Raji (cell line): ENCODE measurements around the gene C8B.

Experiments used
- POLR2A ChIP-seq: IDR thresholded peaks from 2 replicates; pipeline ENCODE4 v1.6.1; 2011; ENCODE audit warnings: low read depth, low read length, control low read depth; ENCODE audit not compliant: insufficient read depth

The C8B gene

DNA sequence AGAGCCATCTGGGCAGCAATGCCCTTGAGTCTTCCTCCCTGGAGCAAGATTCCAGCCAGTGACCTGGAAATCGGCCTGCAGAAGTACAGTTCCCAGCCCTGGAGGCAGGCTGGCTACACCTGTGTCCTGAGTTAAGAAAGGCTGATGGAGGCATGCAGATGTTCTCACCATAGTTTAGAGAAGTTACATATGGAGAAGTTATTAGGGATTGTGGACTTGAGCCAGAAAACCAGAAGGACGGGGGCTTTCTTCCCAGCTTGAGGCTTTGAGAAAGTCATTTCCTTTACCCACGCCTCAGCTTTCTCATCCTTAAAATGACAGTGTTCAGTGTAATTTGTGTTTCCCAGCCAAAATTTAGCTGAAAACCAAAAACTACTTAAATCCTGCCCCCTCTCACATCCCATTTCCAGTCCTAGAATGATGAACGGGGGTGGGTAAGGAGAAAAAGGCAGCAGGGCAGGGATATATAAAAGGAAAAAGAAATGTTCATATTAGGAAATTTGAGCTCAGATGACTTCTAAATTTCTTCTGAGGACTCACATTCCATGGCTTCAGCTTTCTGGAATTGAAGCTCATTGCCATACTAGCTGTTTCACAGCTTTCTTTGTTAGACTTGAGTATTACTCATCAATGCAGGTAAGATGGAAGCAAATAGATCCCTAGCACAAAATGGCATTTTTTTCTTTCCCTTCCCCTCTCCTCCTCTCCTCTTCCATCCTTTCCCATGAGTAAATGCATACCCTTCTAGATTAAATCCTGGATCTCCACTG lies 14.4 kb upstream of the C8B start:
- TF ChIP-seq POLR2A: no peak

DNA sequence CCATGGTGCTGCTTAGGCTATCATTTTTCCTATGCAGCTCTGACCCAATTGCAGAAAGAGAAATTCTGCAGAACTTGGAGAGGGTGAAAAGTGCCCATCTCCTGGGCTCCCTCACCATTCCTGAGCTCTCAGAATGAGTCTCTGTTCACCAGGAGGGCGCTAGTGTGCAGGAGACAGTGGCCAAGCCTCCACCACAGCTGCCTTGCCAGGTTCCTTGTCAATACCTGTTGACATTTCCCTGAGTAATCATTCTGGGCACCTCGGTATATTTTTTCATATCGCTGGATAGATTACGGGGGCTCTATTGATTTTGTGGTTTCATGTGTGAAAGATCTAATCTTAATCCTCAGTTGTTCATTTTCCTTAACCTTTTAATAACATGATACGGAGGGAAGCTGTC lies 13.0 kb upstream of the C8B start:
- no peak for TF ChIP-seq POLR2A

DNA sequence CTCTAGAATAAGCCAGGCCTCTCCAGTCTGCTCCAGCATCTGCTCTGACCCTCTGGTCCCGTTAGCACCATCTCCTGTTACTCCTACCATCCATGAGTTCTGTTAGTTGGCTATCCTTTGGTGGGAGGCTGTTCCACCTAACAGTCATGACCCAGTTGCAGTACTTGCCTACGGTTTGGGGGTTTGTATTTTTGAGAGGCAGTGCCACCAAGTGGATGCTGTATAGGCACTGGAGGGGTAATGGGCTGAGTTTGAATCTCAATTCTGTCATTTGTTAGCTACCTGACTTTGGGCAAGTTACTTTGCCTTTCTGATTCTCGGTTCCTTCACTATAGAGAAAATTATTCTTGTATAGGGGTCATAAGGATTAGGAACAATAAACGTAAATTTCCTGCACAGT lies 12.1 kb upstream of the C8B start:
- TF ChIP-seq POLR2A: no peak

- no peak for TF ChIP-seq POLR2A
Measured at GRCh38 chr1:56975446-56975845, 9.6 kb upstream of the C8B start.

GRCh38 chr1:56973923-56974742 lies 8.3 kb upstream of the C8B start:
- TF ChIP-seq POLR2A: no peak

DNA sequence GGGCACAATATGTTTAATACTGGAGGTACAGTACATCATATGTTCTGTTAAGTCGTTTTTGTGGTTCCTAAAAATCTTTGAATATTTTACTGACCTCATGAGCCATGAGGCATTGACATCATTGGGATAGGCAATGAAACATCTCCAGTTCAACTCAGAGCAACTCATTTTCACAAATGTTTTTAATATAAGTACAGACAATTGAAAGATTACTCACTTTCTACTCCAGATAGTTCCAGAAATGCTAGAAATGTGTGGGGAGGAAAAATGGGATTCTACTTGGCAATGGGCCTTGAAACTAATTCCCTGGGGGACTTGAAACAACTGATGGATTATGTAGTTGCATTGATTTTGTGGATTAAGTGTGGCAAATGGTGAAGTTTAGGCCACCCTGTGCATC lies 7.2 kb upstream of the C8B start:
- no peak for TF ChIP-seq POLR2A

- TF ChIP-seq POLR2A: no peak
Measured at GRCh38 chr1:56970280-56970679, 4.5 kb upstream of the C8B start.

- no peak for TF ChIP-seq POLR2A
Measured at GRCh38 chr1:56968878-56969495, 3.2 kb upstream of the C8B start.

DNA sequence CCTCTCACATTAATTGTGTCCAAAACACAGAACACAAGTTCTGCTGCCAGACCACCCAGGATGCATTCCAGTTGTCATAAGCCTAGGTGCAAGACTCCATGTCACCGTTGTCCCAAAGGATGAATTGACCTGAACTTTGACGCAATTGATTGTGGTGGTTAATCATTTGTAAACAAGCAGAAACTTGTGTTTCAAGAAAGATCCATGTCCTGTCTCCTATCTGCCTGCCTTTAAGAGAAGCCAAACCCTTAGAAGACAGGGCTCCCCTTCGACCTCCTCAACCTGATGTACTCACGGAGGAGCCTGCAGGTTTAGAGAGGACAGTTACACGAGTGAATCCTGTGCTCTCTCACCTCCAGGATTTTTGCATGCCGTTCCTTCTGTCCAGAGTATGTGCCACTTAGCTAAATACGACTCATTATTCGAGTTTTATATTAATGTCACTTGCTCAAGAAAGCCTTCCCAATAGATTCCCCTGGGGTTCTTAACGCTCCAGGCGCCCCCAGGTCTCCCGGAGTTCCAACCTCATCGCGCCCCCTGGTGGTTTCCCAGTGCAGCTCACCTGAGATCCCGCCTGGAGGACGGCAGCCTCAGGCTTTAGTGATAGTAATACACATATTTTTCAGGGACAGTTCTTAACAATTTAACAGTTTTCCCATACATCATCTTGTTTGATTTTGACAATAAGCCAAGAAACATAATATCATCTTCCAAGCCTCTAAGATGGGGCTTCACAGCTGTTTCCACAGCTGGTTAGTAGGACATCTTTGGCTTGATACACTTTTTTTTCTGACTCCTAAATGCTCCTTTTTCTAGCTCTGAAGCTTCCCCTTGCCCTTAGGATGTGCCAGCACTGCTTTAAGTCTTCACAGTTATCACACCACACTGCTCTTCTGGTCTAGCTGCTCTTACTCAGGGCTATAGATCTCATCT lies 2.4 kb upstream of the C8B start:
- no peak for TF ChIP-seq POLR2A

DNA sequence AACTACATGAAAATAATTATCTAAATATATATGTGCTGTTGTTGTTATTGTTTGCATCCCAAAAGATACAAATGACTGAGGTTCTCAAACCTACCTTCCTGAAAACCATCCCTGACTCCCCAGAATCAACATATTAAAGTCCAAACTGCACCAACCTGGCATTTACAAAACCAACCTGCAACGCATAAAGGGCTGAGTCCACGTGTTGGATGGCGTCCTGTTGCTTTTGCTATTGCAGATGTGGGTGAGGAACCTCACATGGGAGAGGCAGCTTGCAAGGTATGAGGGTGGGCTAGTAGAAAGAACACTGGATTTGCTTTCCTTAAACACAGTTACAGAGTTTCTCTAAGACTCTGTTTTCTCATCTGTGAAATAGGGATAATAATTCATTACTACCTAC lies 1.5 kb upstream of the C8B start:
- no peak for TF ChIP-seq POLR2A

DNA sequence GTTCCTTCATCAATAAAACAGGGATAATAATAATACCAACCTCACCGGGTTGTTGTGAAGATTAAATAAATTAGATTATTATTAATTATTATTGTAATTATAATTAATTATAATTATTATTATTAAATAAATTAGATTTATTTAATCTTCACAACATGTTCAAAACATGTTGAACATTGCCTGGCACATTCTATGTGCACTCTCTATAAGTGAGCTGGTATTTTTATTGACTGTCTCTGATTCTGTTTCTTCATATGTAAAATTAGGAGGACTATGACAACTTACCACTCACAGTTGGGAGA lies 834 bp upstream of the C8B start:
- no peak for TF ChIP-seq POLR2A

GRCh38 chr1:56965191-56965590 lies 624 bp downstream of the C8B start:
- no peak for TF ChIP-seq POLR2A

GRCh38 chr1:56964349-56965017 lies 1.3 kb downstream of the C8B start:
- no peak for TF ChIP-seq POLR2A

DNA sequence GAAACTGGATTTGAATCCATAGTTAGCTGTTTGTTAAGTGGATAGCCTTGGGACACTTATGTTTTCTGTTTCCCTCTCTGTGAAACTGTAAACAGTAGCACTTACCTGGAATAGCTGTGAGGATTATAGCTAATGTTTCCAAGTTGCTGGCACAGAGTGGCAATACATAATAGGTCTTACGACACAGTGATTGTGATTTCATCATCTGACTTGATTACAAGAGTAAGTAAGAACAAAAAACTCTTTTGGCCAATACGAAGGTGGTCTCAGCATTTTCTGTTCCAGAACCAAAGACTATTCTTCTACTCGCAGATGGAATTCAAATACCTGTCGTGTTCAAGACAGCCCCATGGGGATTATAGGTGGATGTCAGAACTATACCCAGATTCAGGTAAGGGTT lies 2.1 kb downstream of the C8B start:
- TF ChIP-seq POLR2A: no peak

DNA sequence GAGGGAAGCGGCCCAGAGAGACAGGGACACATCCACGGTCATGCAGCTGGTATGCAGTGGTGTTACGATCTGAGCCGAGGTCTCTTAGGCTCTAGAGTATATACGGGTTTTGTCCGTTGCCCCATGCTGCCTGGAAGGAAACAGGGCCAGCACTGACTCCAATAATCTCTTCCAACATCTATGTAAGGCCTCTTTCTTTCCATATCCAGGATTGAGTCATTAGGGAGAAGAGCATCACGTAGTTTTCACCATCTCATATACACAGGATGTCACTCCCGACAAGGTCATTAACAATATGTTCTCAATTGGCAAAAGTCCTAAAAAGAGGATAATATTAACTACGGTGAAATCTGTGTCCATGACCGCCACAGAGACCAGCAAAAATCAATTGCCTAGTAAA lies 4.4 kb downstream of the C8B start:
- TF ChIP-seq POLR2A: no peak
